ENCODE results near the gene CTU2.

The CTU2 gene

GRCh38 chr16:88747588-88748301 lies 41.4 kb downstream of the CTU2 start:
- no peak for DNase-seq

GRCh38 chr16:88748364-88748763 lies 42.1 kb downstream of the CTU2 start:
- DNase-seq: no peak

GRCh38 chr16:88749358-88749757 lies 43.1 kb downstream of the CTU2 start:
- DNase-seq: no peak

- DNase-seq: no peak
Observed at GRCh38 chr16:88750854-88751253, 44.6 kb downstream of the CTU2 start.

- DNase-seq: no peak
Observed at GRCh38 chr16:88752386-88753002, 46.2 kb downstream of the CTU2 start.

GRCh38 chr16:88753191-88753590 lies 46.9 kb downstream of the CTU2 start:
- no peak for DNase-seq

GRCh38 chr16:88753602-88754001 lies 47.3 kb downstream of the CTU2 start:
- DNase-seq: no peak

GRCh38 chr16:88754109-88754911 lies 48.0 kb downstream of the CTU2 start:
- no peak for DNase-seq

GRCh38 chr16:88754912-88755744 lies 48.8 kb downstream of the CTU2 start:
- no peak for DNase-seq

- DNase-seq: no peak
Observed at GRCh38 chr16:88755745-88756443, 49.6 kb downstream of the CTU2 start.

- no peak for DNase-seq
Observed at GRCh38 chr16:88758227-88758943, 52.1 kb downstream of the CTU2 start.

GRCh38 chr16:88758944-88759244 lies 52.6 kb downstream of the CTU2 start:
- DNase-seq: no peak

- DNase-seq: peak; percentile 34
Observed at GRCh38 chr16:88759245-88759975, 53.1 kb downstream of the CTU2 start.

- DNase-seq: no peak
Observed at GRCh38 chr16:88759976-88760350, 53.7 kb downstream of the CTU2 start.

GRCh38 chr16:88760424-88761142 lies 54.3 kb downstream of the CTU2 start:
- DNase-seq: no peak

- no peak for DNase-seq
Observed at GRCh38 chr16:88761143-88761534, 54.8 kb downstream of the CTU2 start.

GRCh38 chr16:88761830-88762229 lies 55.5 kb downstream of the CTU2 start:
- no peak for DNase-seq

GRCh38 chr16:88762258-88762870 lies 56.1 kb downstream of the CTU2 start:
- DNase-seq: no peak

- DNase-seq: no peak
Observed at GRCh38 chr16:88762941-88763340, 56.6 kb downstream of the CTU2 start.

GRCh38 chr16:88763502-88764053 lies 57.3 kb downstream of the CTU2 start:
- DNase-seq: no peak

All from effector CD4-positive, alpha-beta T cell (primary cell).